Fibroblast of lung (primary cell): Measurements from ENCODE around the gene TNFSF12. TPM values are rescaled to one million over a fixed set of nuclear protein-coding genes. Genes with fewer than 3 reads are reported as not detected.
A peak's percentile ranks its signal among the peaks of the same experiment; 100 is the strongest.

Experiments used
- DNase-seq, 2 donors: peaks; one replicate each; pipeline versions ENCODE4 v3.0.0 to v3.0.0-alpha.2; 2010; ENCODE audit warnings: low read depth in 2 of 2
- H2AFZ ChIP-seq: 2 replicates; pipeline ENCODE4 v1.5.1; 2012; ENCODE audit warnings: low read length, control low read depth, inconsistent platforms
- H3K27ac ChIP-seq: 2 replicates; pipeline ENCODE4 v1.5.1; 2011; ENCODE audit warnings: low read length, control low read depth; ENCODE audit not compliant: insufficient read depth
- H3K27me3 ChIP-seq: 2 replicates; pipeline ENCODE4 v1.5.1; 2011; ENCODE audit warnings: mild to moderate bottlenecking, low read length; ENCODE audit not compliant: control insufficient read depth, insufficient read depth
- H3K36me3 ChIP-seq: 2 replicates; pipeline ENCODE4 v1.5.1; 2011; ENCODE audit warnings: low read length; ENCODE audit not compliant: control insufficient read depth, insufficient read depth
- H3K4me1 ChIP-seq: 2 replicates; pipeline ENCODE4 v1.5.1; 2011; ENCODE audit warnings: low read length; ENCODE audit not compliant: control insufficient read depth, insufficient read depth; ENCODE audit errors: extremely low read depth
- H3K4me2 ChIP-seq: 2 replicates; pipeline ENCODE4 v1.5.1; 2011; ENCODE audit warnings: low read length, control low read depth; ENCODE audit not compliant: insufficient read depth; ENCODE audit errors: extremely low read depth
- H3K4me3 ChIP-seq, 4 experiments: fragments of 200-600 bp in 1 of 4; sonication (generic) in 1 of 4; replicated peaks in 1 of 4; 2 replicates each; pipeline ENCODE4 v1.5.1; 2011 to 2016; ENCODE audit warnings: low read length in 4 of 4, low read depth in 3 of 4, mild to moderate bottlenecking in 3 of 4, control low read depth in 2 of 4, inconsistent platforms in 1 of 4, mixed read lengths in 1 of 4; ENCODE audit not compliant: insufficient read depth in 1 of 4; ENCODE audit errors: control extremely low read depth in 1 of 4
- H3K79me2 ChIP-seq: 2 replicates; pipeline ENCODE4 v1.5.1; 2012; ENCODE audit warnings: mild to moderate bottlenecking, low read length, inconsistent platforms; ENCODE audit not compliant: control insufficient read depth, insufficient read depth
- H3K9ac ChIP-seq: 2 replicates; pipeline ENCODE4 v1.5.1; 2011; ENCODE audit warnings: mild to moderate bottlenecking, low read length, control low read depth; ENCODE audit not compliant: insufficient read depth
- H3K9me3 ChIP-seq: 2 replicates; pipeline ENCODE4 v1.5.1; 2012; ENCODE audit warnings: low read depth, low read length; ENCODE audit not compliant: control insufficient read depth, insufficient read depth
- H4K20me1 ChIP-seq: 2 replicates; pipeline ENCODE4 v1.5.1; 2011; ENCODE audit warnings: low read length; ENCODE audit not compliant: control insufficient read depth, insufficient read depth; ENCODE audit errors: extremely low read depth
- CTCF ChIP-seq, 2 donors: IDR thresholded peaks in 1 of 2; conservative IDR thresholded peaks in 1 of 2; 1 replicate in 1 of 2; 2 replicates in 1 of 2; pipeline ENCODE4 v1.5.1; 2011 to 2012; ENCODE audit warnings: low read length in 2 of 2, control low read depth in 1 of 2, inconsistent platforms in 1 of 2, low read depth in 1 of 2, mild to moderate bottlenecking in 1 of 2
- EZH2 ChIP-seq: IDR thresholded peaks from 2 replicates; pipeline ENCODE4 v1.5.1; 2012; ENCODE audit warnings: low read length, control low read depth, mild to moderate bottlenecking; ENCODE audit errors: missing control alignments
- polyA plus RNA-seq, 2 donors: library from polyadenylated mRNA; depleted of rRNA in 1 of 2; stranded (reverse) in 1 of 2; unstranded in 1 of 2; fragments of >200 nt; gene quantifications; 2 replicates each; pipeline ENCODE4 v1.2.1, GENCODE V29; 2011 to 2012; ENCODE audit warnings: missing spikeins in 1 of 2
- total RNA-seq: library from RNA; depleted of rRNA; stranded (reverse); fragments of >200 nt; gene quantifications from 2 replicates; pipeline ENCODE4 v1.2.1, GENCODE V29; 2014

The TNFSF12 gene
- total and polyA plus RNA-seq, 2 donors (not counting 1 experiment from before 2014, with no cell fraction given) = 9.6 to 34.4 TPM

GRCh38 chr17:7582396-7583252, 33.8 kb downstream of the TNFSF12 start:
- Histone ChIP-seq H2AFZ (no peak overlapping the region), H3K36me3 (peaks cover 21% of the 10 kb centered on the region), H3K9me3 (no peaks in the 10 kb centered on the region), H3K27ac (peak overlapping the region; percentile 98), H3K4me1 (peaks cover 46% of the 10 kb centered on the region), H3K79me2 (peaks cover 49% of the 10 kb centered on the region), H3K9ac (peak overlapping the region; percentile 58), H3K4me3 (peak overlapping the region in 1 of 4 experiments; percentile 78), H3K4me2 (peak overlapping the region; percentile 5), H4K20me1 (no peaks in the 10 kb centered on the region), H3K27me3 (no peaks in the 10 kb centered on the region)
- no peak for DNase-seq
- TF ChIP-seq CTCF (conservative IDR thresholded peaks at IDR 0.05 in 1 of 2, IDR thresholded peaks at IDR 0.05 in 1 of 2; ENCODE audit: low read depth in 1 of 2, low read length in 2 of 2) (no peak), EZH2 (no peak)

- Histone ChIP-seq H3K36me3 (peaks cover 15% of the 10 kb centered on the region), H3K4me3 (peak within 1 kb of the TSS; percentile 73 to 88 (median 80)), H3K27me3 (no peaks in the 10 kb centered on the region), H3K9ac (peak within 1 kb of the TSS; percentile 98), H3K79me2 (peaks cover 45% of the 10 kb centered on the region), H4K20me1 (no peaks in the 10 kb centered on the region), H3K27ac (peak within 1 kb of the TSS; percentile 98), H3K4me2 (peak within 1 kb of the TSS; percentile 81), H3K4me1 (peaks cover 50% of the 10 kb centered on the region), H3K9me3 (no peaks in the 10 kb centered on the region), H2AFZ (peak within 1 kb of the TSS; percentile 97)
- peak; percentile 97 to 98 for DNase-seq
- no peak for TF ChIP-seq EZH2
- no peak for TF ChIP-seq CTCF (conservative IDR thresholded peaks at IDR 0.05 in 1 of 2, IDR thresholded peaks at IDR 0.05 in 1 of 2; ENCODE audit: low read depth in 1 of 2, low read length in 2 of 2)
These were observed 34.6 kb downstream of the TNFSF12 start, which contains the start of gene MPDU1 for GRCh38 chr17:7583253-7584109. Gene MPDU1 (plus strand): TSS chr17:7583852. CDS start chr17:7583863, 11 bp downstream.
